NT2/D1 (cell line): Measurements from ENCODE around the gene KCNJ14.

ENCODE experiments used
- YY1 ChIP-seq: IDR thresholded peaks from 2 replicates; pipeline ENCODE4 v1.6.1; 2011; ENCODE audit not compliant: insufficient read length, insufficient read depth
- ZNF274 ChIP-seq: IDR thresholded peaks from 2 replicates; pipeline ENCODE4 v1.6.1; 2011; ENCODE audit warnings: mild to moderate bottlenecking, low read depth, low read length

GRCh38 chr19:48442116-48443035 is 13.0 kb upstream of the KCNJ14 start:
- no peak for TF ChIP-seq YY1
- no peak for TF ChIP-seq ZNF274
